Neural progenitor cell (in vitro differentiated cells): ENCODE data around the gene PDLIM1.

ENCODE experiments used
- EZH2 ChIP-seq: fragments of 200-600 bp; sonication (generic); IDR thresholded peaks from 2 replicates; pipeline ENCODE4 v1.6.1; 2017; ENCODE audit warnings: antibody characterized with exemption, mild to moderate bottlenecking, moderate library complexity
- EZH2phosphoT487 ChIP-seq: fragments of 200-600 bp; sonication (generic); IDR thresholded peaks from 2 replicates; pipeline ENCODE4 v1.6.1; 2017; ENCODE audit warnings: antibody characterized with exemption
- TF ChIP-seq, protein P1 (sequence below): fragments of 200-600 bp; sonication (generic); IDR thresholded peaks from 2 replicates; pipeline ENCODE4 v1.5.1; 2017; ENCODE audit warnings: antibody characterized with exemption, mild to moderate bottlenecking

DNA sequence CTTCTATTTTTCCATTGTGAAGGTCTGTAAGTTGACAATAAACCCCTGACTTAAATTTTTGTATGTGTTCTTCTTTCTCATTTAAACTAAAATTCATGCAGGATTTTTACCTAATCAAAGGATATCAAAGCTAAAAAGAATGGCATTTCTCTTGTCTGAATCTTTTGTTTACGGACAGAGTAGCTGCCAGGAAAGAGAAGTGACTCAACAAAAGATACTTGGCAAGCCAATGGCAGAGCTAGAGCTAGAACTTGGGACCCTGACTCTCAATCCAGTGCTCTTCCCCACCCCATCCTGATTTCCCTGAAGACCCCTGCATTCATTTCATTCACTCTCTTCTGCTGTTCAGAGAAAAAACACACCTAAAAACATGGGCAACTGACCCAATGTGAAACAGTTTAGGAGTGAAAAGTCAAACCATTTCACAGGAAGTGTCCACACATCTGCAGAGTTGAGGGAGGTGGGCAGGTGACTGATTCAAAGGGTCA lies 40.2 kb upstream of the PDLIM1 start:
- TF ChIP-seq, protein P1, sequence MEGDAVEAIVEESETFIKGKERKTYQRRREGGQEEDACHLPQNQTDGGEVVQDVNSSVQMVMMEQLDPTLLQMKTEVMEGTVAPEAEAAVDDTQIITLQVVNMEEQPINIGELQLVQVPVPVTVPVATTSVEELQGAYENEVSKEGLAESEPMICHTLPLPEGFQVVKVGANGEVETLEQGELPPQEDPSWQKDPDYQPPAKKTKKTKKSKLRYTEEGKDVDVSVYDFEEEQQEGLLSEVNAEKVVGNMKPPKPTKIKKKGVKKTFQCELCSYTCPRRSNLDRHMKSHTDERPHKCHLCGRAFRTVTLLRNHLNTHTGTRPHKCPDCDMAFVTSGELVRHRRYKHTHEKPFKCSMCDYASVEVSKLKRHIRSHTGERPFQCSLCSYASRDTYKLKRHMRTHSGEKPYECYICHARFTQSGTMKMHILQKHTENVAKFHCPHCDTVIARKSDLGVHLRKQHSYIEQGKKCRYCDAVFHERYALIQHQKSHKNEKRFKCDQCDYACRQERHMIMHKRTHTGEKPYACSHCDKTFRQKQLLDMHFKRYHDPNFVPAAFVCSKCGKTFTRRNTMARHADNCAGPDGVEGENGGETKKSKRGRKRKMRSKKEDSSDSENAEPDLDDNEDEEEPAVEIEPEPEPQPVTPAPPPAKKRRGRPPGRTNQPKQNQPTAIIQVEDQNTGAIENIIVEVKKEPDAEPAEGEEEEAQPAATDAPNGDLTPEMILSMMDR = no peak
- TF ChIP-seq EZH2phosphoT487 = no peak
- no peak for TF ChIP-seq EZH2
